Osteocyte (in vitro differentiated cells): ENCODE data around the gene CEP192. TPM values are rescaled to one million over a fixed set of nuclear protein-coding genes. Genes with fewer than 3 reads are reported as not detected.

Source experiments
- DNase-seq: peaks from one replicate; pipeline ENCODE4 v3.0.0; 2021; ENCODE audit warnings: mixed read lengths; ENCODE audit not compliant: unreplicated experiment; ENCODE audit errors: extremely low spot score
- H3K27ac Mint-ChIP-seq: one replicate; pipeline ENCODE4 v1.8.0; 2021; ENCODE audit warnings: mild to moderate bottlenecking, mixed read lengths; ENCODE audit not compliant: unreplicated experiment
- H3K27me3 Mint-ChIP-seq: one replicate; pipeline ENCODE4 v1.8.0; 2021; ENCODE audit warnings: mixed read lengths; ENCODE audit not compliant: unreplicated experiment
- H3K36me3 Mint-ChIP-seq: one replicate; pipeline ENCODE4 v1.8.0; 2021; ENCODE audit warnings: mixed read lengths; ENCODE audit not compliant: unreplicated experiment
- H3K4me1 Mint-ChIP-seq: one replicate; pipeline ENCODE4 v1.8.0; 2021; ENCODE audit warnings: mixed read lengths; ENCODE audit not compliant: unreplicated experiment
- H3K4me3 Mint-ChIP-seq: one replicate; pipeline ENCODE4 v1.8.0; 2021; ENCODE audit warnings: mild to moderate bottlenecking, moderate library complexity, mixed read lengths; ENCODE audit not compliant: unreplicated experiment
- H3K9me3 Mint-ChIP-seq: one replicate; pipeline ENCODE4 v1.8.0; 2021; ENCODE audit warnings: mixed read lengths; ENCODE audit not compliant: unreplicated experiment
- CTCF ChIP-seq: fragments of 200-600 bp; sonication (generic); IDR thresholded peaks from 2 replicates; pipeline ENCODE4 v1.5.0; 2021; ENCODE audit warnings: antibody characterized with exemption, mild to moderate bottlenecking, moderate library complexity
- total RNA-seq: library from RNA; stranded (reverse); gene quantifications from 2 replicates; pipeline ENCODE4 v1.2.1, GENCODE V29; 2021

Gene CEP192
- total RNA-seq, 1 donor from 2014 or later: 20.4 TPM

- H3K4me3 Mint-ChIP-seq: no peak overlapping the region
- H3K27ac Mint-ChIP-seq: no peak overlapping the region
- H3K27me3 Mint-ChIP-seq: peaks cover 24% of the 10 kb centered on the region
- H3K36me3 Mint-ChIP-seq: no peaks in the 10 kb centered on the region
- no peak for DNase-seq
- no peak for TF ChIP-seq CTCF
- H3K4me1 Mint-ChIP-seq: peaks cover 23% of the 10 kb centered on the region
- H3K9me3 Mint-ChIP-seq: peaks cover 27% of the 10 kb centered on the region
Measured at GRCh38 chr18:13164406-13164805, 173.2 kb downstream of the CEP192 start.

- H3K27ac Mint-ChIP-seq: no peak overlapping the region
Measured at GRCh38 chr18:13165636-13166423, 174.7 kb downstream of the CEP192 start.

GRCh38 chr18:13173578-13174145, 182.5 kb downstream of the CEP192 start:
- H3K4me1 Mint-ChIP-seq: peaks cover 3% of the 10 kb centered on the region
- H3K27me3 Mint-ChIP-seq: peaks cover 19% of the 10 kb centered on the region
- TF ChIP-seq CTCF: no peak
- no peak for DNase-seq
- H3K9me3 Mint-ChIP-seq: peaks cover 15% of the 10 kb centered on the region
- H3K36me3 Mint-ChIP-seq: no peaks in the 10 kb centered on the region
- H3K4me3 Mint-ChIP-seq: no peak overlapping the region
- H3K27ac Mint-ChIP-seq: no peak overlapping the region

More at GRCh38 chr18:13165636-13166423, 174.7 kb downstream of the CEP192 start:
- peaks cover 22% of the 10 kb centered on the region for H3K4me1 Mint-ChIP-seq
- no peak for TF ChIP-seq CTCF
- peaks cover 32% of the 10 kb centered on the region for H3K9me3 Mint-ChIP-seq
- H3K36me3 Mint-ChIP-seq: no peaks in the 10 kb centered on the region
- H3K4me3 Mint-ChIP-seq: no peak overlapping the region
- H3K27me3 Mint-ChIP-seq: peaks cover 32% of the 10 kb centered on the region
- DNase-seq: no peak

Other genes with a start within 250 kb of the CEP192 start
- 27.1 and 28.6 TPM in 2 replicates for gene PTPN2, start 107.1 kb upstream of the CEP192 start, total RNA-seq
- 47.5 and 48.0 TPM in 2 replicates for gene SEH1L, start 43.4 kb upstream of the CEP192 start, total RNA-seq
- 18.7 and 20.4 TPM in 2 replicates for gene LDLRAD4, start 227.4 kb downstream of the CEP192 start, total RNA-seq